DND-41 (cell line): ENCODE data around the gene TRIAP1.

ENCODE experiments used
- EZH2 ChIP-seq: IDR thresholded peaks from 3 replicates; pipeline ENCODE4 v1.6.1; 2012; ENCODE audit warnings: borderline replicate concordance, low read depth, mild to moderate bottlenecking, moderate library complexity, low read length, inconsistent platforms; ENCODE audit not compliant: severe bottlenecking
- TF ChIP-seq, protein P1 (sequence below): IDR thresholded peaks from 2 replicates; pipeline ENCODE4 v1.5.1; 2012; ENCODE audit warnings: borderline replicate concordance, low read length, moderate library complexity, mild to moderate bottlenecking; ENCODE audit not compliant: poor library complexity, severe bottlenecking; ENCODE audit errors: extremely low read depth

DNA sequence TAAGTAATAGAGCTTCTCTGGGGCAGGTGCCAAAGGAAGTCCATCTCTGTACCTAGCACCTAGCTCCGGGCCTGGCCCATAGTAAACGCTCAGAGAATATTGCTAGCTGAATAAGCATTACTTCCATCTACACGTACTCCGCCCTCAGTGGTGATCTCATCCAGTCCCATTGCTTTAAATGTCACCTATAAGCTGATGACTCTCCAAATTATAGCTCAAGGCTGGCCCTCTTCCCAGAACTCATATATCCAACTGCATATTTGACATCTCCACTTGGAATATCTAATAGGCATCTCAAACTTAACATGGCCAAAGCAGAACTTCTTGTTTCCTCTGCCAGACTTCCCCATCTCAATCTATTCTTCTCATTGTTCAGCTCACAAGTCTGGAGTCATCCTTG is 42.8 kb upstream of the TRIAP1 start:
- TF ChIP-seq, protein P1, sequence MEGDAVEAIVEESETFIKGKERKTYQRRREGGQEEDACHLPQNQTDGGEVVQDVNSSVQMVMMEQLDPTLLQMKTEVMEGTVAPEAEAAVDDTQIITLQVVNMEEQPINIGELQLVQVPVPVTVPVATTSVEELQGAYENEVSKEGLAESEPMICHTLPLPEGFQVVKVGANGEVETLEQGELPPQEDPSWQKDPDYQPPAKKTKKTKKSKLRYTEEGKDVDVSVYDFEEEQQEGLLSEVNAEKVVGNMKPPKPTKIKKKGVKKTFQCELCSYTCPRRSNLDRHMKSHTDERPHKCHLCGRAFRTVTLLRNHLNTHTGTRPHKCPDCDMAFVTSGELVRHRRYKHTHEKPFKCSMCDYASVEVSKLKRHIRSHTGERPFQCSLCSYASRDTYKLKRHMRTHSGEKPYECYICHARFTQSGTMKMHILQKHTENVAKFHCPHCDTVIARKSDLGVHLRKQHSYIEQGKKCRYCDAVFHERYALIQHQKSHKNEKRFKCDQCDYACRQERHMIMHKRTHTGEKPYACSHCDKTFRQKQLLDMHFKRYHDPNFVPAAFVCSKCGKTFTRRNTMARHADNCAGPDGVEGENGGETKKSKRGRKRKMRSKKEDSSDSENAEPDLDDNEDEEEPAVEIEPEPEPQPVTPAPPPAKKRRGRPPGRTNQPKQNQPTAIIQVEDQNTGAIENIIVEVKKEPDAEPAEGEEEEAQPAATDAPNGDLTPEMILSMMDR = no peak
- no peak for TF ChIP-seq EZH2
